CD4-positive, alpha-beta T cell treated with Interleukin-17A for 1 hour (primary cell): ENCODE measurements around the gene ANK3.

Experiments
- DNase-seq: peaks from one replicate; pipeline ENCODE4 v3.0.0-alpha.2; 2020

Gene ANK3

DNA sequence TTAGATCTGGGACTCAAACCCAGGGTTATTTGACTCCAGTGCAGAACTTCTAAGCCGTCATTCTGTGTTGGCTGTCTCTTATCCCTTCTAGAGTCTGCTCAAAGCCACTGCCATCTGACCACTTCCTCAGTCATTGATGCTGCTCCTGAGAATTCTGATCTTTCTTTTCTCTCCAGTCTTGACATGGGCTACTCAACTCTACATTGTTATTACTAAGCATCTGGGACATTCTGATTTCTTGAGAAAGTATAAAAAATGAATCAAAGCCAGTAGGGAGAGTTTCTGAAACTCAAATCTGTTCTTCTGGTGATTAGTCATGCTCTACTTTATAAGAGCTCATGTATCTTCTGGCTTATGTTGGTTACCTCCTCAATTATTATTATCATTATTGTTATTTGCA is 48.7 kb downstream of the ANK3 start:
- DNase-seq, result no peak

DNA sequence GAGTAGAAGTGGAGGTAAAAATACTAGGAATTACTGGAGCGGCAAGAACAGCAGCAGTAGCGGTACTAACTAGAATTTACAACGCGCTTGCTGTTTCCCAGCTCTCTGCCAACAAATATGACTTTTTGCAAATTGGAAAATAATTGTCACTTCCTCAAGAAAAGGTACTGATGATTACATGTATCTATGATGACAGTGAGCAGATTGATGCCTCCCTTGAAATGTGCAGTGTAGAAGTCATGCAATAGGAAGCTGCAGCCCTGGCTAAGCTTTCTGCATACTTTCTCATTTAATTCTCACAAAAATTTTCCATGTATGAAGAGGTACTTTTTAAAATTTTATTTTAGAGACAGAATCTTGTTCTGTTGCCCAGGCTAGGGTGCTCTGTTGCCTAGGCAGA is 49.9 kb downstream of the ANK3 start:
- DNase-seq, result no peak

DNA sequence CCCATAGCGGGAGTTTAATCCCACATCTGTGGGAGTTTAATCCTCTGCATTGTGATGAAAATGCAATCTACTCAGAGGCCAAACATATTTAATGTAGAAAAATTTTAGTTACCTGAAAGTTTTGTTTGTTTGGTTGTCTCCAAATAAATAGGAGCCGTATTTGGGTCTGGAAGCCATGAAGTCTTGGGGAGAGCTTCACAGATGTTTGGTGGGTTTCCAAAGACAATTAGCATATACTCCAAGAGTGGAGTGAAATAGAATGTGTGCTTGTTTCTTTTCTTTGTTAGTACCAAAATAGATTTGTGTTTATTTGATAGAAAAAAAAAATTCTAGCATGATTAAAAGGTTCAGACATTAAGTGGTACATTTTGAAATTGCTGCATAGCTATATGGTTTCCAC is 50.9 kb downstream of the ANK3 start:
- no peak for DNase-seq

DNA sequence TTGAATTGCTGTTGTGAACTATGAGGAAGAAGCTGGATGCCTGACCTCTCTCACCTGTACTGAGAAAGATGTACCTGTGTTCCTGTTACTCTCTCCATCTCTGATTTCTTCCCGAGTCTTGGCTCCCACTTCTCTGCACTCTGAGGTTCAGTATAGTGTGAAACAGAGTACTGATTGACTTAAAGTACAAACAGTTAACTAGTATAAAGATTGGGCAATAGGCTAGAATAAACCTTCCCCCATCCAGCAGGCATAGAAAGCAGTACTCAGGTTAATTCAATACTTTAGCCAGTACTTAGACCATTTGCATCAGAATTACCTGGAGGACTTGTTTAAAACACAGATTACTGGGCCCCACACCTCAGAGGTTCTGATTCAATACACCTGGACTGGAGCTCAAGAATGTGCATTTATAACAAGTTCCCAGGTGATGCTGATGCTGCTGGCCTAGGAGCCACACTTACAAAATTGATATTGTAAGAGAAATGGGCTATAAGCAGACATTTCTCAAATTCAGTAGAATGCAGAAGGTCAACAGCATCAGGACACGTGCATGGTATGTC is 51.6 kb downstream of the ANK3 start:
- DNase-seq, result no peak

DNA sequence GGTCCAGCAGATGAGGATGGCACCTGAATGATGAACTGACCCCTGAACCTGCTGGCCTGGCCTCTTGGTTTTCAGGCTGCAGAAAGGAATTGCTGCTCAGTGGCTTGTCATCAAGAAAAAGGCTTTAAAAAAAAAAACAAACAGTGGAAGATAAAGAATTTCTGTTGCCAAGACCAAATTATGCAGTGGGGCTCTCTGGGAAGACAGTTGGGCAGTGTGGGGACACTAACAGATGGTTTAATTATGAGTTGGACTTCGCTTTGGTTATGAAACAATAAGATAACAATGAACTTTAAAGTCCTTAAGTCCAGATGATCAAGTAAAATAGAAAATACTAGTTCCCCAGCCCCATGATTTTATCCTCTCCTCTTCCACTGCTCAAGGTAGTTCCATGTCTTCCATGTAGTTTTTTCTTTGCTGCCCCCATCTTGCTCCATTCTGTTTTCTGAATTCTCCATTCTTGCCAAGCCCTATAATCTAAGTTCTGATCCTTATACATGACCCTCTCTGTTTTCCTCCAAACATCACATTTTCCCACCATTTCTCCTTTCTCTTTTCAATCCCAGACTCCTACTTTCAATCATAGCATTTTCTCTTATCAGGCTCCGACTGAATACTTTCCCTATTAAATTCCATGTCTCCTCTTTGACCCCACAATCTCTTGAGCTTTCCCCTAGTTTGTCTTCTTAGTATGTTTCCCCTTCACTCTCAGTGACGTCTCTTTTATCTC is 52.6 kb downstream of the ANK3 start:
- no peak for DNase-seq

DNA sequence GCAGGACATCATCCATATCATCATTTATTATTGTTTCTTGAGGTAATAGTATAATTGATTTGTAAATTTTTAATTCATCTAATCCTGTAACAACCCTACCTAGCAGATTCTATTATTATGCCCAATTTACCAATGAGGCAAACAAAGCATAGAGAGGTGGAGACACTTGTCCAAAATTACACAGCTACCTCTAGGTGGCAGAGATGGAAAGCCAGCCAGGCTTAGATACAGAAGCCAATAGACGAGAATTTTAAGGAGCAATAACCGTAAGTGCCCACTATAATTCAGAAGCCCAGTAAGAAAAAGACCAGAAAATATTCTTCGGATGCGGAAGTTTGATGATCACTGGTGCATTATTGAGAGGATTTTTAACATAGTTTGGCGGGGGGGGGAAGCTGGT is 54.0 kb downstream of the ANK3 start:
- no peak for DNase-seq

DNA sequence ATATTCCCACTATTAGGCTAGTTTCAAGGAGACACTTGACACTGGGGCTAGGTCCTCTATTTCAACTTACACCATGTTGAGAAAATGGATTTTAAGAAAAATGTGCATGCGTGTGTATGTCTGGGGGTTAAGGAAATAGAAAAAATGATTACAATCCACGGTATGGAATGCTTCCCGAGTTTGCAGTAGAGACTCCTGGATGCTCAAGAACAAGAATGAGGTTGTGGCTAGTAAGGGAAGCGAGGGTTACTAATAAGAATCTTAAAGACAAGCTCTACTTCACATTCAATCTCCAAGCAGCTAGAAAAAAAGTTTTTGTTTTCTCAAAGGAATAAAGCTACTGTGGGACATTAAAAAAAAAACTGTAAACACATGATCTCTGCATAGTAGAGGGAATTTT is 54.7 kb downstream of the ANK3 start:
- DNase-seq, result no peak

DNA sequence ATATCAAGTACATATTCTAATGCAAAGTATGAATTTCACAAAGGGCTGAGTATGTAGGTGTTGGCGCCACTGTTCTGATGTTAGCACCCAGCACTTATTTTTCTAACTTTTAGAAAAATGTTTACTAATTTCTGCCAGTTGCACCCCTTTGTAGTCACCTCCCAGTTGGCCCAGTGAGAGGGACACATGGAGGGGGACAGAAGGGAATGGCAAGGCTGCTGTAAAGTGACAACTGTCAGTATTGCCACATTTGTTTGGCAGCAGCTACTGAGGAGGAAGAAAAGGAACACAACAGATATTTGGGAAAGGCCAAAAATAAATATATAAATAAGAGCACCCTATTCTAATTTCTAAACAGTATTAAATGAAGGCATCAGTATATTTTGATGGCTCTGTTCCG is 57.3 kb downstream of the ANK3 start:
- DNase-seq, result no peak

DNA sequence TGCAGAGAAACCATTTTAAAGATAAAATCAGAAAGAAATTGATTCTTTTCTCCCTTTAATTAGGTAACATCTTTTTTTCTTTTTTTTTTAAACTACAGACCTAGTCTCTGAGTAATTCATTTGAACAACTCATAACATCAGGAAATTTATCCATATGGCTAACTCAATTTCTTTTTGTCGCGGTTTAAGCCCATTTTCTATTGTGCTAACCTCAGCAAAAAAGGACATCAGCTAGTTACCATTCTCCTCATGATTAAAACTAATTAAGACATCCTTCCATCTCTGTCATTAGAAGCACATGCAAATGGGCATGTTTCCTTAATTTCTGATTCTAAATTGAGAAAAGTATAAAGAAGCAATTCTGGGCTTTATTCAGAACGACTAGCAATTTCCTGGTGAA is 57.8 kb downstream of the ANK3 start:
- no peak for DNase-seq

DNA sequence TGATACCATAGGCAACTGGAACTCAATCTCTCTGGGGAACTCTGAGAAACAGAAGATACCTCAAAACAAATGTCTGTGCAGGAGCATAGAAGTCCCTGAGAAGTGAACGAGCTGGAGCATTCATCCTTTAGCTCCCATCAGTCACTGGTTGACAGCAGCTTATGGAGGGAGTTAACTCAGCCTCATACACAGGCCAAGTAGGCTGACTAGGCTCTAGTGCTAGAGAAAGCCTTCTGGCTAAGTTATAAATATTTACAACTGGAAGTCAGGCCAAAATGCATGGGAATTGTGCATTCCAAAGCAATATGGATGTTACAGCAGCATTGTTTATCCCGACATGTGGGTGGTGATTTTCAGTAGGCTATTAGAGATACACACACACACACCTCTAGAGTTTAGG is 66.5 kb downstream of the ANK3 start:
- no peak for DNase-seq

DNA sequence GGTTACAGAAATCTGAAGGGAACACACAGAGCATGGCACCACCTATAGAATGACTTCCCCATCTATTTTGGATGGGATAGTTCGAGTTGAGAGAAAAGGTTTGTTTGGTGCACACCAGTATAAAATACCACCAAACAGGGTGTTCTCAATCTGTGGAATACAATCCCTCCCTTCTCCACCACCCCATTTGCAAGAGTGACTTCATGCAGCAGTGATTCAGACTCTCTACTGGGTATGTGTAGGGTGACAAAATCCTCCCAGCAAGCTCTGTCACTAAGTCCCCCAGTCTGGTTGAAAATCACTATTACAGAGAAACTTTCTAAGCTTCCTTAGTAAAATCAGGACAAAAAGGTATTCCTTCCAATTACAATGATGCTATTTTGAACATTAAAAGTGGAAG is 69.0 kb downstream of the ANK3 start:
- no peak for DNase-seq

DNA sequence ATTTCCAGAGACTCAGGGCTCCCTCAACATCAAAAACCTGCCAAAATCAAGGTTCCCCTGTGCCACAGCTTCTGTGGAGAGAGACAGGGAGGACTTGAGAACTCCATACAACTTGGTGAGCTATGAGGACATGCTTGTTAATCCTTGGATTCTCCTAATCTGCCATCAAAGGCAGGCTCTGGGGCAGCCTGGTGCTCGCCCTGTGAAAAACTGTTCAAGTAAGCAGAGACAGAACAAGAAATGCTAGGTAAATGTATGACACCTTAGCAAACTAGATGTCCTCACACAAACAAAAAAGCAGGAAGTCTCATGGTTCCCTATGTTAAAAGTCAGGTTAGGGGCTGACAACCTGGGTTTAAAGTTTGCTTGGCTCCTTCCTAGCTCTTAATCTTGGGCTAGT is 73.6 kb downstream of the ANK3 start:
- no peak for DNase-seq

DNA sequence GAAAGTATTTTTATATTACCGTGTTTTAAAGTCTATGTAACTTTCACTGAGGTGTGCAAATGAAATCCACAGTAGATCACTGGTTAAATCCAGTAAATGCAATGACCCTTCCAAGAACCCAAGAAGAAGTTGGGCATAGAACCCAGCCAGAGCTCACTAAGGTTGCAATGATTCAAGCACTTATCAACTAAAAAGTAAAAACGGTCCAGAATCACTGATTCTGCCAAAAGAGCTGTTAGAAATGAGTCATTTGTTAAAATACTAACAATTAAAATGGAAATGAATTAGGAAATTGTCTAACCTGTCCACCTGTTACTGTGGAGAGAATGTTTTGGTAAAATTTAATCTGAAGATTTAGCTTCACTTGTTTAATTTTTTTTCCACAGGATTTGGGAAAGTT is 74.4 kb downstream of the ANK3 start:
- DNase-seq, result no peak

DNA sequence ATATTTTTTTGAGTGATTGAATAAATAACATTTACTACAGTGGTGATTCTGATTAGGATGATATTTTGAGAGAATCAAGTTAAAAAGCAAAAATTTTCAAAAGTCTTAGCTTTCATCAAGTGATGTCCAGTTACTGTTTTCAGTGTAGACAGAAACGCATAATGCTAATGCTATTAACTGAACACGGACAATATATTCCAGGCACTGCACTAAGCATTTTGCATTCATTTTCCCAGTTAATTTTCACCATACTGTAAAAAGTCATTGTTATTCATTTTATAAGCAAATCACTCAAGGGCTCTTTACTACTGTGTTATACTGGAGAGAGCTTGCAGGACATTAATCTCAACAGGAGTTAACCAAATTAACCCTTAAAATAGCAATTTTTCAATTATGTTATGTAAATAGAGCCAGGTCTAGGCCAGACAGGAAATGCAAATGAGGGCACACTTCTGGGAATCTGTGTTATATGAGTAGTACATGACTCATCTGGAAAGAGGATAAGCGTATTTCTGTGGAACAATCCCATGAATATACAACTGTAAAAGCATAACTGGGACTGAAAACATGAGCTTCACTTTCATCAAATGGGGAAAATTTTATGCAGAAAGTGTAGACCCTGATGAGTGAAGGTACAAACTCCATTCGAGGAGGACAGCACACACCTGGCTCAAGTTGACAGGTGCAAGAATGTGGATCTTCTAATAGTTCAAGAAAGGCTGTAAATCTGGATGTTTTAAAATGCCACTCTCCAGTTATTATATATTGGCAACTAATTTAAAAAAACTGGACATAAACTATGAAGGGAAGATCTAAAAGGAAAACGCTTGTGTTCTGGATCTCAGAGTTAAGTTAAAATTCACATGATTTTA is 75.4 kb downstream of the ANK3 start:
- DNase-seq, result peak; percentile 0

DNA sequence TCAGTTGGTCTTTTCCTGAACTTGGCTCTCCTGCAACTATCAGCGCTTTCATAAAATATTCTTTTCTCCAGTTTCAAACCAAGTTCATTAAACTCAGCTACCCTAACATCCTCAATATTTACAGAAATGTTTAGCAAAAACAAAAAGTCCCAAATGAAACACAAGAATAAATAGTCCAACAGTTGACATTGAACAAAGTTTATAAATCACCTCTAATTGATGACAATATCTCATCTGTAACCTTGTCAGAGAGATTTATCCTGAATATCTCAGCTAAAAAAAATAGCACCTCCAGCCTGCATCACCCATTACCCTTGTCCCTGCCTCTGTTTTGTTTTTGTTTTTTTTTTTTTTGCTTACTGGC is 76.1 kb downstream of the ANK3 start:
- DNase-seq, result no peak

DNA sequence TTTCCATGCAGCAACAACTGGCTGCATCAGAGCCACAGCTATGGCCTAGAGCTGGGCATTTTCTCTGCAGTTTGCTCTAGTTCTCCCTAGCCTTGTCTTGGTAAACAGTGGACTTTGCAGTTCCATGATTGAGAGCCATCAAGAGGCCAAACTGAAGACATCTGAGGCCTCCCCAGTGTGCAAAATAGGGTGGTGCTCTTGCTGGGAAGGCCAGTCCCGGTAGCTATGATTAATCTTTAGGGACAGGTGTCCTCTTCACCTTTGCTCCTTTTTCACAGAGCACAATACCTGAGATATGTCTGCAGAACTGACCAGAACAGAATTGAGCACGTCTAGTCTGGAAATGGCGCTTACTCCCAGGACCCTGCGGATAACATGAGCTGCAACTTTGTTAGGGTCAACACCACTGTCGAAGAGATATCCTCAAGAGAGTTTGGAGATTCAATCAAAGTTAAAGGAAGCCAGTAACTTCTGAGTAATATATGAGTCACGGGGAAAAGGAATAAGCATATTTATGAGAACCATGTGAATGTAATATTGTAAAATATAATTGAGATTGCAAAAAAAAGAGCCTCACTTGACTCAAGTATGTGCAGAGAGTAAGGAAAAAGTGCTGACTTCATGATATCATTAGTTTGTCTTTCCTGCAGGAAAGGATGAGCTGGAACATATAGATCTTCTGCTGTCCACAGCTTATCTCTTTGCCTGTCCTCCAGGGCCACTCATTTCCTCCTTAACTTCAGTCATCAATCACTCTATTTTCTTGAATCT is 76.7 kb downstream of the ANK3 start:
- DNase-seq, result no peak

DNA sequence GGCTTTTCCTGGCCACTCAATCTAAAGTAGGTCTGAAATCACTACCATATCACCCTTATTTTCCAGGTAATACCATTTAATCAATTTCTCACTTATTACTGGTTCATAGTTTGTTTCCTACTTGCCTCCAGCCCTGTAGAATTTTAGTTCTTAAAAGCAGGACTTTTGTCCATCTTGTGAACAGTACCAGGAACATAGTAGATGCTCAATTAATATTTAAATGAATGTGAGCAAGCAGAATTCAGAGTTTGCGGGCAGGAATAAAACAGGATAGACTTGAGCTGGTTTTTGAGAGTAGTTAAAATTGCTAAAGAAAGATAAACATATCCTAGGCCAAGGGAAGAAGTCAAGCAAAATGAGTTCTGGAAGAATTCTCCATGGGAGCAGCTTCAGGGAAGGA is 77.9 kb downstream of the ANK3 start:
- no peak for DNase-seq

DNA sequence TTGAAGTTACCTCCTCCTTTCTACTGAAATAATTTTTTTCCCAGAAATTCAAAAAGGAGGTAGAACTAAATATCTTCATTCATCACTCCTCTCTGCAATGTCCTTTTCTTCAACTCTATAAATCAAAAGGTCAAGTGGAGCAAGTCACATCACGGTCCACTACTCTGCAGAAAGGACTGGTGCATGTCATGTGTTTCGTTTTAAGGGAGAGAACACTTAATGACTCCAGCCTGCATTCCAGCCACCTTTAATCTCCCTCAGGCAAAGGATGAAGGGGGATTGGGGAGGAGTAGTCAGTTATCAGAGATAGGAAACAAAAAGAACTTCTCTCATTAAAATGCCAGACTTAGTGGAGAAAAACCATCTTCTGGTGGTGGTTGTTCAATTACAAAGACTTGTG is 78.9 kb downstream of the ANK3 start:
- DNase-seq, result no peak

DNA sequence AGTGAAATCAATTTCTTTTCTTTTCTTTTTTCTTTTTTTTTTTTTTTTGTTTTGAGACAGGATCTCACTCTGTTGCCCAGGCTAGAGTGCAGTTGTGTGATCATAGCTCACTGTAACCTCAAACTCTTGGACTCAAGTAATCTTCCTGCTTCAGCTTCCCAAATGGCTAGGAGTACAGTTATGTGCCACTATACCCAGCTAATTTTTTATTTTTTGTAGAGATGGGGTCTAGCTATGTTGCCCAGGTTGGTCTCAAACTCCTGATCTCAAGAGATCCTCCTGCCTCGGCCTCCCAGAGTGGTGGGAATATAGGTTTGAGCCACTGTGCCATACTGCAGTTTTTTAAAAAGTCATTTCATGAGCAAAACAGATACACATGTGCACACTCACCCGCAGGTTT is 79.8 kb downstream of the ANK3 start:
- DNase-seq, result no peak

DNA sequence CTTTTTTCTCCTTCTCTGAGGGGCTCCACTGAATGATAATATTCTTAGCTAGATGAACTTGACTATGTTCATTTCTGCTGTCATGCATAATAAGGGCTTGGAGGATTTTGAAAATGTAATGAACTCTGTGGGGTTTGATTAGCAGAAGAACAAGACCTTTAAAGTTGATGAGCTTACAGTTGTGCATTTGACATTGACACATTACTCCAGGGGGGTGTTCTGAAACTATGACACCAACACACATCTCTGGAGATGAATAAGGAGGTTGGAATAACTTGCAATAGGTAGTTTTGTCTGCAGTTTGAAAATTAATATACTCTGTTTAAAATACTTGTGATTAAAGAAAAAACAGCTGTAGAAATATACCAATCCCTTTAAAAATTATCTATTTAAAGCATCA is 80.3 kb downstream of the ANK3 start:
- no peak for DNase-seq

DNA sequence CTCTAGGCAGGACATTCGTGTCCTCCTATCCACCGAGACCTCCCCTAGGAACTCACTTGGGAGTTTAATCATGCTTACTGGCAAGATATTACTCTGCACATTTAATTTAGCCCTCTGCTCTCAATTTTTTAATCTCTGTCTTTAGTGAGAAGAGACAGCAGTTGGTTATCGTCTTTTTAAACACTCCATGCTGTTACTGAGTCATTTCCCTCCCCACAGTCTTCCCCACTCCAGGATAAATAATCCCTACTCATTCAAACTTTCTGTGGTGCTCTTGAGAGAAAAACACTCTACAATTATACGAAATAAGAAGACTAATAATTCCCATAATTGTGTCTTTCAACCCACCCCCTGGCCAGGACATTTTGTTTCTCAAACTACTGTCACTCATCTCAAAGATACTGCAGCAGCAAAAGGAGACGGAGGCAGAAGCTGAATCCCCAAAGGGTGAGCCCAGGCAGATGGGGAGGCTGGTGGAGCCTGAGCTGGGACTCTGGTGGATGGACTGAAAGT is 84.2 kb downstream of the ANK3 start:
- no peak for DNase-seq

DNA sequence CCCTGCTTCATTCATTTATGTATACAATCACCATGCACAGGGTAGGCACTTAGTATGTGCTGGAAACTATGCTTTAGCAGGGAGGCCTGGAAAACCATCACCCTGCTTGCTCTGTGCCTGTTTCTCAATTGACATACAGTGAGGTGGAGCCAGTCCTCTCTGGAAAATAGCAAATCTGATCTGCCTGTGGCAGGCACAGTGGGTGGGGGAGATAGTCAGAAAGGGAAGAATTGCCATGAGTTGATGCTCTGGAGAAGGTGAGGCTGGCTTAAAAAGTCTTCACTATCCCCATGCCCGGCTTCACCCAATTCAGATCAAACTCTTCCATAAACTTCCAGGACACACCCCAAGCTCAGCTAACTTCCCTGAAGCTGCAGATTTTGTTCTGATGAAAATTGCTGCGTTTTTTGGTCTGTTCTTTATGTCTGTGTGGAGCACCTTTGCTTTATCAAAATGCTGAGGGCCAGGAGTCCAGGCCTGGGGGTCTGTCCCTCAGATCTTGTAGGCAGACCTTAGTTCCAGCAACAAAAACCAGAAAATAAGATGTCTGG is 84.8 kb downstream of the ANK3 start:
- DNase-seq, result no peak

DNA sequence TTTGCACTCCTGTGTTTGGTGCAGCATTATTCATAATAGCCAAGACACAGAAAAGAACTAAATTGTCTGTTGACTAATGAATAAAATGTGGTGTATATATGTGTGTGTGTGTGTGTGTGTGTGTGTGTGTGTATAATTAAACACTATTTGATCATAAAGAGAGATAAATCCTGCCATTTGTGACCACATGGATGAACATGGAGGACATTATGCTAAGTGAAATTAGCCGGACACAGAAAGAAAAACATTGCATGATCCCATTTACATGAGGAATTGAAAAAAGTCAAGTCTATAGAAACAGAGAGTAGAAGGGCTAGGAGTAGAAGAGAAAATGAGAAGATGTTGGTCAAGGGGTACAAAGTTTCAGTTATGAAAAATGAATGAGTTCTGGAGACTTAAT is 85.9 kb downstream of the ANK3 start:
- no peak for DNase-seq
